ENCODE data around the gene BUD13.

The BUD13 gene

DNA sequence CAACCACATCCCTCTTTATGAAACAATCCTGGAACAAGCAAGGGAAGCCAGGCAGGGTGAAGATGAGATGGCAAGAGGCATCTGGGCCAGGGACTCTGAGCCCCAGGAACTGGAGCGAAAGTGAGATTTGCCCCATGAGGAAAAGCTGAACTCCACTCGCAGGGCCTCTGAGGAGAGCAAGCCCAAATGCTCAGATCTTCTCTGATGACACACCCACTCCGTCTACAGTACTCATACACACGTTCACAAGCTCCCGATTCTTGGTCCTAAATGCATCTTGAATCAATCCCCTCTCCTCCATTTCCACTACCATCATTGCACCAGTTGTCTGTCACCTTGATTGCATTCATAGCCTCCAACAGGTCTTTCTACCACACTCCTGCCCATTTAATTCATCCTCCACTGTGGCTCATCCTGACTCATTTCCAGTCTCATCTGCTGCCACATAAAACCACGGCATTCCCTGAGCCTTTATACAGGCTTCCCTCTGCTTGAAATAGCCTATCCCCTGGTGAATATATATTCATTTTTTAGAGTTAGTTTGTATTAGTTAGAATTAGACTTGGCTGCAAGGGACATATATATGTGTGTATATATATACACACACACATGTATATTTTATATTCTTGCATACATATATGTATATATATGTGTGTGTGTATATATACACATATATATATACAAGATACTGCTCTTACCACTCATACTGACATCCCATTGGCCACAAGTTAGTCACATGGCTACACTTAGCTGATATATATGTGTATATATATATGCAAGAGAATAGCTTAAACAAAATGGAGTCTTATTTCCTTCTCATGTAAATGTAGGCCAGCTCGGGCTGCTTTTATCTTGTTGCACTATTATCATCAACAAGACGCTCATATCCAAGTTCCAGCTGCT lies 20.3 kb upstream of the BUD13 start:
- DNase-seq (ENCODE audit: low read depth, low spot score), result no peak

- no peak for DNase-seq (ENCODE audit: low read depth, low spot score)
Measured at GRCh38 chr11:116792144-116792868, 19.5 kb upstream of the BUD13 start.

GRCh38 chr11:116791813-116792143 lies 19.0 kb upstream of the BUD13 start, which contains the start of gene APOA5:
APOA5 (minus strand) TSS chr11:116791879; CDS start chr11:116791860, 19 bp downstream.
- DNase-seq (ENCODE audit: low read depth, low spot score), result no peak

DNA sequence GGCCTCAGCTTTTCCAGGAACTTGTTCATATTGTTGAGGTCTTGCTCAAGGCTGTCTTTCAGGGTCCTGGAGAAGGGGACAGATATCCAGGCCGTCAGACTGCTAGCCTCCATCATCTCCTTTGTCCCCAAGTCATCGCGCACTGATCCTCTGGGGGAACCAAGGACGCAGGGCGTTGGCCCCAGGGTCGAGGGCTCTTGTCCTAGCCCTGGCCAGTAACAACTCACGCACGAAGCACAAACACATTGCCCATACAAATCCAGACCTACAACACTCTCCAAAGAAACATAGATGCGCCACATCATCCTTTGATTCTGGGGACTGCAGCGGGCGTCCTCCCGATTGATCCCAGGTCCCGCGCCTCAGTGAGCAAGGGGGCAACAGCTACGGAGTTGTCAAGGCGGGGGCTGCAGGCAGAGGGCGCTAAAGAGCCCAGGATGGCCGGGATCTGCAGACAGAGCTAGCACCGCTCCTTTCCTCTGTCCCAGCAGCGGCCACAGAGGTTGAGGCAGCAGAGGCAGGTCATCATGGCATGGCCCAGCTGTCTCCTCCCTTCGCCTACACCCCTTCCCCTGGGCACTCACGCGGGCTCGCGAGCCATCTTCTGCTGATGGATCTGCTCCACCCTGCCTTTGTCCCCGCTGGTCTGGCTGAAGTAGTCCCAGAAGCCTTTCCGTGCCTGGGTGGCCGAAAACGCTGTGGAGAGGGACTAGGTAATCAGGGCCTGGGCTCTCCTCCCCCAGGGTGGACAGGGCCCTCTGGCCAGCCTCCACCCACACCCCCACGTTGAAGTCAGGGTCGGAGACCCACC lies 18.4 kb upstream of the BUD13 start:
- DNase-seq (ENCODE audit: low read depth, low spot score), result no peak

GRCh38 chr11:116790167-116791001 lies 17.6 kb upstream of the BUD13 start:
- DNase-seq (ENCODE audit: low read depth, low spot score), result no peak

DNA sequence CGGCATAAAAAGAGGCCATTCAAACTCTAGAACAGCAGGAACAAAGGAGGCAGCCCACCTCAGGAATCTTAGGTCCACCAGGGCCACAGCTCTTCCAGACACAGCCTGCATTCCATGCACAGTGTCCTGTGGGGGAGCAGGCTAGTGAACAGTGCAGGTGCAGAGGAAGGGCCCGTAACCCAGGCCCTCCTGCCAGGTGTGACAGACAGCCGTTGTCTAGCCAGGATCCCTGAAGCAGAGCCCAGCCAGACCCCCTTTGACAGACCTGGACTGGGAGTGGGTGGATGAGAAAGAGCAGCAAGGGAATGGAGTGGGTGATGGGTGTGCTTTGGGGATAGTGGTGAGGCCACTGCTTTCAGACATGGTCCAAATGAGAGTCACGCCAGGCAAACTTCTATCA lies 16.2 kb upstream of the BUD13 start:
- DNase-seq (ENCODE audit: low read depth, low spot score), result no peak

- DNase-seq (ENCODE audit: low read depth, low spot score), result no peak
Measured at GRCh38 chr11:116788534-116788933, 15.7 kb upstream of the BUD13 start.

DNA sequence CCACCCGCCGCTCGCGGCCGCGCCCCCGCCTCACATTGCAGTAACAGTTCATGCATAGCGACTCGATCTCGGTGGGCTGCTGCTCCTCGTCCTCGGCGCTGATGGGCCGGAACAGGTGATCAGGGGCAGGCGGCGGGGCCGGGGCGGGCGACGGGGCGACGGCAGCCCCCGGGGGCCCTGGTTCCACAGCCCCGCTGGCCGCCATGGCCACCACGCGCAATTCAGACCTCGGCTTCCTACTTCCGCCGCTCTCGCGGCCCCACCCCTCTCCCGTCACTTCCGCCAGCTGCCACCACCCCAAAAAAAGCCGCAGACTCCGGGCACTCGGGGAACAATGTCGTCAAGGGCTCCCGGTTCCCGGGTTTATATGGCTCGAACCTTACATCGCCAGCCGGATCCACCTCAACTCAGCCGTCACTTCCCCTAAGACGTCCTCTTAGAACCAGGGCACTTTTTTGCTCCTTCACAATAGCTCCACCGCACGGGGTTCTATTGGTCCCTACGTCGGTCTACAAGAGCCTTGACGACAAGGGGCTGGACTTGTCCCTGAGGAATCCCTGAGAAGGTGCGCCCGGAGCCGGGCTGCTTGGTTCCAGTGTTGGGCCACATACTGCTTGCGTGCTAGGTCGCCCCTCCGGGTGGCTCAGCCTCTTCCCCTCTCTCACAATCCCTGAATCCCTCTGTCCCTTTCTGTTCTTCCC lies 15.1 kb upstream of the BUD13 start, which contains the start of gene ZPR1:
TSS of gene ZPR1 (minus strand) at position 238 of the 701 bp plus-strand sequence. CDS start at position 205, 33 bp downstream.
- DNase-seq (ENCODE audit: low read depth, low spot score), result no peak

DNA sequence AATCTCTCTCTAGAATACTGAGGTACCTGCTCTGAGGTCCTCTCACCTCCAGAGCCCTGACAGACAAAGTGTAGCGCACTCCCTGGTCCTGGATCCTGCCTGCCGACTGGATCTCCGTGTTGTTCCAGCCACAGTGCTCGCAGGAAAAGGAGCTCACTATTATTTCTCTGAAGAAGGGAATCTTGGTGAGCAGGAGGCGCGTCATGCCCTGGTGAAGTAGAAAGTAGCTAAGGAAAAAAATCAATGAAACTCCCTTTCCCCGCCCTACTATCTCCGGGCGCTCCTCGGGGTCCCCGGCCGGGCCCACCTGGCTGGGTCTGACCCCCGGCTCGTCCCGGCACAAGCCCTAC lies 14.6 kb upstream of the BUD13 start:
- no peak for DNase-seq (ENCODE audit: low read depth, low spot score)

GRCh38 chr11:116786966-116787365 lies 14.2 kb upstream of the BUD13 start:
- no peak for DNase-seq (ENCODE audit: low read depth, low spot score)

DNA sequence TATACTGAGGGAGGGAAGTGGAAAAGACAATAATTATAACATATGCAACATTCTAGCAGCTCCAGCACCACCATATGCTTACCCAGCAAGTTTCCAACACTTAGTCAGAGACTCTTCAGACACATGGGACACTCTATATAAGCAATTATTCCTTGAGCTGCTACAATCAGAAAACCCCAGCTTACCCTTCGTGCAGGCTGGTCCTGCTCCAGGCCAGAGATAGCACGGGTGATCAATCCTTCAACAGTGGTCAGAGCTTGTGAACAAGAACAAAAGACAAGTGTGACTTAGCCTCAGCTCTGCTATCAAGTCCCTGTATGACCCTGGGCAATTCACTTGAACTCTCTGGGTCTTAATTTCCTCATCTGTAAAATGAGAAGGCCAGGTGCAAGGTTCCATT lies 13.5 kb upstream of the BUD13 start:
- no peak for DNase-seq (ENCODE audit: low read depth, low spot score)

DNA sequence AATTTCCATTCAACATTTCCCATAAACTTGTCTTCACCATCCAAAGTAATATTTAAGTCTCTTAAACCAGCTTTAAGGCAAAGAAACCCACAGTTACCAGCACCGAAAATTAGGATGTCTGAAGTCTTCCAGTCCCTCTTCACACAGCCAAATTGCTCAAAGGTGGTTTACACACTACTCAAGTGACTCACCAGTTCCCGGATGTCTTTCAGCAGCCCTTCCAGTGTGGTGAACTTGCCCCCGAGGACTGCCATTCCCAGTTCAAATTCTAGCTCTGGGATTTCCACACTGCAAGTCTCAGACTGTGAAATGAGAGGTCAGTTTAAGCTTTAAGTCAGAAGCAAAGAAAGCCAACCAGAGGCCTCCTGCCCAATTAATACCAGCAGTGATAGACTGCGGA lies 9.9 kb upstream of the BUD13 start:
- DNase-seq (ENCODE audit: low read depth, low spot score), result no peak

DNA sequence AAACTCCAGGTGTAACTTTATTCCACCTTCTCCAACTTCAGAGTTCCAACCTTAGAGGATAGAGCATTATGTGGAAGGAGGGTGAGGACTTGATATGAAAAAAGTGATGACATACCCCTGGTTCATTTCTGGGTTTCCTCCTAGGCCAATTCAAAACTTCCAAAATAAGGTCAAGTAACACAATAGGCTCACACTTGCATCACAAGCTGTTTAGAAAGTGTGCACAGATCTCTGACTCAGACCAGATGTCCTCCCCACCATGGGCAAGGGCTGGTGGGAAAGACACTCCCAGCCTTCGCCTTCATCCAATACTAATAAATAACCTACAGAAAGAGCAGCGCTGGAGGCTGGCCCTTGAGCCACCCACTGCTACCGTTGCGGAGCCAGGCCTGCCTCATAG lies 5.8 kb upstream of the BUD13 start:
- no peak for DNase-seq (ENCODE audit: low read depth, low spot score)

DNA sequence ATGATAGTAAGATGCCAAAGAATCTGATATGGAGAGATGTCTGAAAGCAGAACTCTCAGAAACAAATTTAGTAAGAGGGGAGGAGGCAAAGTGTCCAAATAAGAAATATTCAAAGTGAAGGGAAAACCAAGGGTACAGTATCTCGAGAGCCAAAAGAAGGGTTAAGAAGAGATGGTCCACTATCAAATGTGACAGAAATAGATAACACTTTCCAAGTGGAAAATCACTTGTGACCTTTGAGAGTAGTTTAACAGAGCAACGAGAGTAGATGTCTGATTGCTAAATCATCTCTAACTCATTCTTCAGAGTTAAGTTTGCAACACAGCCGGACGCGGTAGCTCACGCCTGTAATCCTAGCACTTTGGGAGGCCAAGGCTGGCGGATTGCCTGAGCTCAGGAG lies 4.3 kb upstream of the BUD13 start:
- DNase-seq (ENCODE audit: low read depth, low spot score), result no peak

- no peak for DNase-seq (ENCODE audit: low read depth, low spot score)
Measured at GRCh38 chr11:116776522-116776984, 3.8 kb upstream of the BUD13 start.

DNA sequence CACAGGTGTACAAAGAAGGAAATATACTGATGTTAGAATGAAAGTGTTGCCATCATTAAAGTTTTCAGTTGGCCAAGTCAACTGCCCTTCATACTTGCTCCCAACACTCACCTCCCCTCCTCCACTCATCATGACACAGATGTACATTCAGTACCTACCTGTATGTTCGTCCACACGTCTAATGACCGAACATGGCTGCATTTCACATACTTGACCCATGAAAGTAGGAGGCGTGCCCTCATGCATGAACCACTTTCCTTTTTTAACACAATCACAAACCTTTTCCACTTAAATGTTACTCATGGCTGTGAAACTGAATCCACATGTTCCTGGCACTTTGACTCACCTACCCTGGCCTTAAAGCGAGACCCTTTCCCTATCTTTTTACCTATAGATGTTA lies 3.2 kb upstream of the BUD13 start:
- no peak for DNase-seq (ENCODE audit: low read depth, low spot score)

DNA sequence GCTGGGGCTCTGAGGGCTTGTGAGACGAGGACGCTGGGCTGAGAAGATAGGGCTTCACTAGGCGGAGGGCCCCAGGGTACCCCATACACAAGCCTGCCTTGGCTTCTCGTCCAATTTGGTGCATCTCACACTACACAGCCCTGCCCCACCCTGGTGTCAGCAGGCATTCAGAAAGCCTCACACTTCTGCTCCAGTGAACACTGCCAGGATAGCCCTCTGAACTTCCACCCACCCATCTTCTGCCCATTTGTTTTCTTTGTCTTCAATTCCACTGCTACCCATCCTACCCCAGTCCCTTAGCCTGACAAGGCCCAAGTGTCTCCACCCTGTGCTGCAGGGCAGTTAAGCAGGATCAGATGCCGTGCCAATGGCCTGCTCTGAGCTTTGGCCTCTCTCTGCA lies 1.9 kb upstream of the BUD13 start:
- no peak for DNase-seq (ENCODE audit: low read depth, low spot score)

- no peak for DNase-seq (ENCODE audit: low read depth, low spot score)
Measured at GRCh38 chr11:116773203-116774097, 663 bp upstream of the BUD13 start.

GRCh38 chr11:116771935-116772334 lies 852 bp downstream of the BUD13 start:
- DNase-seq (ENCODE audit: low read depth, low spot score), result no peak
